Panc1 (cell line): Measurements from ENCODE around the gene PAPPA. TPM values are rescaled to one million over a fixed set of nuclear protein-coding genes. Genes with fewer than 3 reads are reported as not detected.

Source experiments
- ATAC-seq: fragments of 200-7000 bp; cut with Tn5 transposase; 2 replicates; pipeline ENCODE4 v1.9.1; 2020; ENCODE audit warnings: mild to moderate bottlenecking, moderate library complexity
- BruUV-seq: library from RNA; stranded (reverse); fragments of 400-500 nt; replicated peaks from 2 replicates; lab custom pipeline; 2021; lab: Mats Ljungman, UMichigan
- CTCF ChIA-PET: fragments of 300-600 bp; sonication (Branson Sonifier 250); formaldehyde crosslinking; loops from one replicate; lab custom pipeline; 2022; ENCODE audit warnings: antibody characterized with exemption; lab: Charles Lee
- POLR2A ChIA-PET: fragments of 300-600 bp; sonication (Branson Sonifier 250); formaldehyde crosslinking; loops from one replicate; lab custom pipeline; 2022; ENCODE audit warnings: antibody characterized with exemption; lab: Charles Lee
- DNase-seq: peaks from one replicate; pipeline ENCODE4 v3.0.0-alpha.2; 2010; ENCODE audit warnings: low read depth, low spot score
- H3K27ac ChIP-seq: 2 replicates; pipeline ENCODE4 v1.5.1; 2011; ENCODE audit warnings: mild to moderate bottlenecking, low read length, inconsistent platforms
- H3K27me3 ChIP-seq: fragments of 200-500 bp; sonication (Bioruptor generic); 2 replicates; pipeline ENCODE4 v1.6.0; 2014; ENCODE audit warnings: low read length, inconsistent platforms; ENCODE audit not compliant: control insufficient read depth, insufficient read depth
- H3K36me3 ChIP-seq: fragments of 200-500 bp; sonication (Bioruptor generic); 2 replicates; pipeline ENCODE4 v1.5.1; 2014; ENCODE audit warnings: inconsistent platforms, mild to moderate bottlenecking, low read length, moderate library complexity; ENCODE audit not compliant: control insufficient read depth, insufficient read depth
- H3K4me1 ChIP-seq: 2 replicates; pipeline ENCODE4 v1.5.1; 2011; ENCODE audit warnings: inconsistent platforms, mild to moderate bottlenecking, low read length, moderate library complexity; ENCODE audit not compliant: control insufficient read depth, insufficient read depth
- H3K4me3 ChIP-seq, 2 experiments: 2 replicates each; pipeline ENCODE4 v1.5.1; 2011 to 2012; ENCODE audit warnings: low read depth in 2 of 2, low read length in 2 of 2, mild to moderate bottlenecking in 2 of 2, inconsistent platforms in 1 of 2, moderate library complexity in 1 of 2
- H3K9me3 ChIP-seq: fragments of 200-500 bp; sonication (Bioruptor generic); 2 replicates; pipeline ENCODE4 v1.5.1; 2014; ENCODE audit warnings: low read depth, mild to moderate bottlenecking, inconsistent platforms, low read length, moderate library complexity; ENCODE audit not compliant: control insufficient read depth, insufficient read depth
- CTCF ChIP-seq: fragments of 450-650 bp; IDR thresholded peaks from 2 replicates; pipeline ENCODE4 v1.5.1; 2017; ENCODE audit warnings: mild to moderate bottlenecking
- POLR2AphosphoS5 ChIP-seq: IDR thresholded peaks from 2 replicates; pipeline ENCODE4 v1.6.1; 2012; ENCODE audit warnings: mild to moderate bottlenecking, low read depth, low read length, moderate library complexity
- REST ChIP-seq, 2 experiments: IDR thresholded peaks; 2 replicates each; pipeline ENCODE4 v1.6.1; 2011 to 2012; ENCODE audit warnings: low read depth in 2 of 2, control low read depth in 1 of 2, low read length in 1 of 2, mild to moderate bottlenecking in 1 of 2, moderate library complexity in 1 of 2; ENCODE audit not compliant: insufficient read depth in 1 of 2
- SIN3A ChIP-seq: IDR thresholded peaks from 2 replicates; pipeline ENCODE4 v1.6.1; 2012; ENCODE audit warnings: low read depth, mild to moderate bottlenecking, low read length, moderate library complexity, borderline replicate concordance; ENCODE audit not compliant: insufficient read depth
- TCF7L2 ChIP-seq: IDR thresholded peaks from 2 replicates; pipeline ENCODE4 v1.6.1; 2011; ENCODE audit warnings: mild to moderate bottlenecking, low read depth, low read length, inconsistent platforms
- in situ Hi-C: cut with HindIII; loops from 2 replicates; pipeline ENCODE4 v1.10.0; 2016; ENCODE audit warnings: low sequenced_read_pairs, low pct_unique_long_range_greater_than_20kb
- intact Hi-C: fragments of 100-400 bp; cut with micrococcal nuclease; formaldehyde crosslinking; loops from one replicate; pipeline ENCODE4 v1.10.0; 2022; ENCODE audit not compliant: unreplicated experiment
- total RNA-seq: library from RNA; stranded (reverse); gene quantifications from one replicate; pipeline ENCODE4 v1.2.1, GENCODE V29; 2021; ENCODE audit not compliant: unreplicated experiment

The PAPPA gene
- total RNA-seq, 1 experiment from 2014 or later: 1.2 TPM

- intact Hi-C loops: no loop called here
- no peaks in the 10 kb centered on the region for H3K4me1 ChIP-seq
- ATAC-seq: no peak
- no peak for DNase-seq
- TF ChIP-seq TCF7L2: no peak
- no peak for TF ChIP-seq SIN3A
- TF ChIP-seq CTCF: no peak
- no peak for TF ChIP-seq REST (IDR thresholded peaks at IDR 0.05; ENCODE audit: insufficient read depth in 1 of 2, low read depth in 2 of 2, low read length in 1 of 2)
- TF ChIP-seq POLR2AphosphoS5: no peak
- no peak overlapping the region for H3K27ac ChIP-seq
- no peaks in the 10 kb centered on the region for H3K36me3 ChIP-seq
- in situ Hi-C loops: no loop called here
- POLR2A ChIA-PET: no interaction called here
- CTCF ChIA-PET: no interaction called here
- no peaks in the 10 kb centered on the region for H3K9me3 ChIP-seq
- H3K4me3 ChIP-seq: no peak overlapping the region
- BruUV-seq: no TSS peak
- no peaks in the 10 kb centered on the region for H3K27me3 ChIP-seq
These were observed 108.9 kb downstream of the PAPPA start for GRCh38 chr9:116262448-116262847.

- no peak for TF ChIP-seq POLR2AphosphoS5
- TF ChIP-seq SIN3A: no peak
- TF ChIP-seq REST (IDR thresholded peaks at IDR 0.05; ENCODE audit: insufficient read depth in 1 of 2, low read depth in 2 of 2, low read length in 1 of 2): no peak
- TF ChIP-seq CTCF: no peak
- TF ChIP-seq TCF7L2: no peak
- POLR2A ChIA-PET: no interaction called here
- Histone ChIP-seq H3K36me3 (no peaks in the 10 kb centered on the region), H3K4me3 (no peak overlapping the region), H3K9me3 (no peaks in the 10 kb centered on the region), H3K4me1 (no peaks in the 10 kb centered on the region), H3K27ac (no peak overlapping the region), H3K27me3 (no peaks in the 10 kb centered on the region)
- in situ Hi-C loops (no loop called here), intact Hi-C loops (no loop called here)
- DNase-seq: no peak
- no TSS peak for BruUV-seq
- CTCF ChIA-PET: no interaction called here
- no peak for ATAC-seq
These were observed 110.8 kb downstream of the PAPPA start for GRCh38 chr9:116264361-116264760.
